HepG2 (cell line): ENCODE results near the gene CERS4. TPM values are rescaled to one million over a fixed set of nuclear protein-coding genes. Genes with fewer than 3 reads are reported as not detected.

Experiments used
- GMEB2 ChIP-seq: IDR thresholded peaks from 2 replicates; pipeline ENCODE4 v1.6.1; 2016; ENCODE audit warnings: missing biosample characterization, missing genetic modification reagents, low read depth
- MIER2 ChIP-seq: IDR thresholded peaks from 2 replicates; pipeline ENCODE4 v1.6.1; 2016; ENCODE audit warnings: missing biosample characterization, missing genetic modification reagents
- MTA3 ChIP-seq: sonication (generic); formaldehyde crosslinking; IDR thresholded peaks from 2 replicates; pipeline ENCODE4 v1.4.0; 2020; ENCODE audit warnings: missing genetic modification reagents
- SKI ChIP-seq: fragments of 450-650 bp; IDR thresholded peaks from one replicate; pipeline ENCODE4 v1.6.1; 2018; ENCODE audit warnings: mild to moderate bottlenecking; ENCODE audit not compliant: partially characterized antibody
- SP5 ChIP-seq: IDR thresholded peaks from 2 replicates; pipeline ENCODE4 v1.6.1; 2016; ENCODE audit warnings: low read depth, borderline replicate concordance
- TP53 ChIP-seq: sonication (generic); formaldehyde crosslinking; conservative IDR thresholded peaks from 2 replicates; pipeline ENCODE4 v1.4.0; 2020; ENCODE audit warnings: missing genetic modification reagents
- polyA plus RNA-seq, 8 experiments: library from polyadenylated mRNA; depleted of rRNA in 3 of 8; stranded (reverse) in 7 of 8; unstranded in 1 of 8; fragments of >200 nt; fragmentation: Illumina TruSeq in 4 of 8; extraction: Trizol in 4 of 8; gene quantifications; 2 replicates each; pipeline versions ENCODE4 v1.2.1 to v1.2.3, GENCODE V29; 2011 to 2016; ENCODE audit warnings: low read depth in 4 of 8, missing spikeins in 1 of 8, mixed read lengths in 1 of 8; ENCODE audit not compliant: insufficient read depth in 1 of 8
- total RNA-seq, 5 experiments: library from RNA; depleted of rRNA; stranded (reverse); fragments of >200 nt; fragmentation: Illumina TruSeq; extraction: Trizol; gene quantifications; 2 replicates each; pipeline ENCODE4 v1.2.3, GENCODE V29; 2016; ENCODE audit warnings: low read depth in 1 of 5
- TF ChIP-seq, protein P1 (sequence below): sonication (generic); formaldehyde crosslinking; IDR thresholded peaks from 2 replicates; pipeline ENCODE4 v1.9.0; 2021; ENCODE audit warnings: missing genetic modification reagents, borderline replicate concordance
- TF ChIP-seq, protein P2 (sequence below): sonication (generic); formaldehyde crosslinking; IDR thresholded peaks from 2 replicates; pipeline ENCODE4 v1.4.0; 2020; ENCODE audit warnings: mild to moderate bottlenecking, missing genetic modification reagents
- TF ChIP-seq, protein P3 (sequence below): sonication (generic); formaldehyde crosslinking; IDR thresholded peaks from 2 replicates; pipeline ENCODE4 v1.5.0; 2020; ENCODE audit warnings: missing genetic modification reagents, mild to moderate bottlenecking, borderline replicate concordance
- TF ChIP-seq, protein P4 (sequence below): sonication (generic); formaldehyde crosslinking; IDR thresholded peaks from 2 replicates; pipeline ENCODE4 v1.5.1; 2020; ENCODE audit warnings: missing genetic modification reagents, mild to moderate bottlenecking, borderline replicate concordance

Gene CERS4
- total and polyA plus RNA-seq, 2 of the 13 experiments (the other 11 are each of a cell fraction or from before 2014, with no cell fraction given), result 74.7 to 83.5 TPM

DNA sequence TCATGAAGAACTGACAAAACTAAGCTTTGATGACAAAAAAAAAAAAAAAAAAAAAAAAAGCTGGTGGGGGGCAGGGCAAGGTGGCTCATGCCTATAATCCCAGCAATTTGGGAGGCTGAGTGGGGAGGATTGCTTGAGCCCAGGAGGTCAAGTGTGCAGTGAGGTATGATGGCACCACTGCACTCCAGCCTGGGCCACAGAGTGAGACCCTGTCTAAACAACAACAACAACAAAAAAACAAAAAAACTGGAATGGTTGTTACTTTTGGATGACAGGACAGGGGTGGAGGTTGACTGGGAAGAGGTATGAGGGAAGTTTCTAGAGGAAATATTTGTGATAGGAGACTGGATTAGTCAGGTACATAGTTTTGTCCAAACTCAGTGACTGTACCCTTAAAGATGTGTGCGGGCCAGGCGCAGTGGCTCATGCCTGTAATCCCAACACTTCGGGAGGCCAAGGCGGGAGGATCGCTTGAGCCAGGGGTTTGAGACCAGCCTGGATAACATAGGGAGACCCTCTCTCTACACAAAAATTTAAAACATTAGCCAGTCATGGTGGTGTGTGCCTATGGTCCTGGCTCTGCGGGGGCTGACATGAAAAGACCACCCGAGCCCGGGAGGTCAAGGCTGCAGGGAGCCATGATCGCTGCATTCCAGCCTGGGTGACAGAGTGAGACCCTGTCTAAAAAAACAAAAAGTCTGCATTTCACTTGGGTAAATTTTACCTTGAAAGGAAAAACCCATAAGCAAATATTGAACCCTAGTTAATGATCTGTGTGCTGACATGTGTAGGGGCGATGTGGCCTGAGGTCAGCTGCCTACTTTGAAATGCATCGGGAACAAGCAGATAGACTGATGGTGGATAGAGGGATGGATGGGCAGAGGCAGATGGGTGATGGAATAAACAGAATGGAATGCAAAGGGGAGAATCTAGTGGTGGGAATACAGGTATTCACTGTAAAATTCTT is 37.0 kb downstream of the CERS4 start (continued):
- TF ChIP-seq, protein P1, sequence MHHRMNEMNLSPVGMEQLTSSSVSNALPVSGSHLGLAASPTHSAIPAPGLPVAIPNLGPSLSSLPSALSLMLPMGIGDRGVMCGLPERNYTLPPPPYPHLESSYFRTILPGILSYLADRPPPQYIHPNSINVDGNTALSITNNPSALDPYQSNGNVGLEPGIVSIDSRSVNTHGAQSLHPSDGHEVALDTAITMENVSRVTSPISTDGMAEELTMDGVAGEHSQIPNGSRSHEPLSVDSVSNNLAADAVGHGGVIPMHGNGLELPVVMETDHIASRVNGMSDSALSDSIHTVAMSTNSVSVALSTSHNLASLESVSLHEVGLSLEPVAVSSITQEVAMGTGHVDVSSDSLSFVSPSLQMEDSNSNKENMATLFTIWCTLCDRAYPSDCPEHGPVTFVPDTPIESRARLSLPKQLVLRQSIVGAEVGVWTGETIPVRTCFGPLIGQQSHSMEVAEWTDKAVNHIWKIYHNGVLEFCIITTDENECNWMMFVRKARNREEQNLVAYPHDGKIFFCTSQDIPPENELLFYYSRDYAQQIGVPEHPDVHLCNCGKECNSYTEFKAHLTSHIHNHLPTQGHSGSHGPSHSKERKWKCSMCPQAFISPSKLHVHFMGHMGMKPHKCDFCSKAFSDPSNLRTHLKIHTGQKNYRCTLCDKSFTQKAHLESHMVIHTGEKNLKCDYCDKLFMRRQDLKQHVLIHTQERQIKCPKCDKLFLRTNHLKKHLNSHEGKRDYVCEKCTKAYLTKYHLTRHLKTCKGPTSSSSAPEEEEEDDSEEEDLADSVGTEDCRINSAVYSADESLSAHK (CRISPR knock-in tag), result no peak
- TF ChIP-seq SKI, result peak; percentile 66
- TF ChIP-seq TP53 (CRISPR knock-in tag), result no peak
- TF ChIP-seq GMEB2, result no peak
- TF ChIP-seq, protein P2, sequence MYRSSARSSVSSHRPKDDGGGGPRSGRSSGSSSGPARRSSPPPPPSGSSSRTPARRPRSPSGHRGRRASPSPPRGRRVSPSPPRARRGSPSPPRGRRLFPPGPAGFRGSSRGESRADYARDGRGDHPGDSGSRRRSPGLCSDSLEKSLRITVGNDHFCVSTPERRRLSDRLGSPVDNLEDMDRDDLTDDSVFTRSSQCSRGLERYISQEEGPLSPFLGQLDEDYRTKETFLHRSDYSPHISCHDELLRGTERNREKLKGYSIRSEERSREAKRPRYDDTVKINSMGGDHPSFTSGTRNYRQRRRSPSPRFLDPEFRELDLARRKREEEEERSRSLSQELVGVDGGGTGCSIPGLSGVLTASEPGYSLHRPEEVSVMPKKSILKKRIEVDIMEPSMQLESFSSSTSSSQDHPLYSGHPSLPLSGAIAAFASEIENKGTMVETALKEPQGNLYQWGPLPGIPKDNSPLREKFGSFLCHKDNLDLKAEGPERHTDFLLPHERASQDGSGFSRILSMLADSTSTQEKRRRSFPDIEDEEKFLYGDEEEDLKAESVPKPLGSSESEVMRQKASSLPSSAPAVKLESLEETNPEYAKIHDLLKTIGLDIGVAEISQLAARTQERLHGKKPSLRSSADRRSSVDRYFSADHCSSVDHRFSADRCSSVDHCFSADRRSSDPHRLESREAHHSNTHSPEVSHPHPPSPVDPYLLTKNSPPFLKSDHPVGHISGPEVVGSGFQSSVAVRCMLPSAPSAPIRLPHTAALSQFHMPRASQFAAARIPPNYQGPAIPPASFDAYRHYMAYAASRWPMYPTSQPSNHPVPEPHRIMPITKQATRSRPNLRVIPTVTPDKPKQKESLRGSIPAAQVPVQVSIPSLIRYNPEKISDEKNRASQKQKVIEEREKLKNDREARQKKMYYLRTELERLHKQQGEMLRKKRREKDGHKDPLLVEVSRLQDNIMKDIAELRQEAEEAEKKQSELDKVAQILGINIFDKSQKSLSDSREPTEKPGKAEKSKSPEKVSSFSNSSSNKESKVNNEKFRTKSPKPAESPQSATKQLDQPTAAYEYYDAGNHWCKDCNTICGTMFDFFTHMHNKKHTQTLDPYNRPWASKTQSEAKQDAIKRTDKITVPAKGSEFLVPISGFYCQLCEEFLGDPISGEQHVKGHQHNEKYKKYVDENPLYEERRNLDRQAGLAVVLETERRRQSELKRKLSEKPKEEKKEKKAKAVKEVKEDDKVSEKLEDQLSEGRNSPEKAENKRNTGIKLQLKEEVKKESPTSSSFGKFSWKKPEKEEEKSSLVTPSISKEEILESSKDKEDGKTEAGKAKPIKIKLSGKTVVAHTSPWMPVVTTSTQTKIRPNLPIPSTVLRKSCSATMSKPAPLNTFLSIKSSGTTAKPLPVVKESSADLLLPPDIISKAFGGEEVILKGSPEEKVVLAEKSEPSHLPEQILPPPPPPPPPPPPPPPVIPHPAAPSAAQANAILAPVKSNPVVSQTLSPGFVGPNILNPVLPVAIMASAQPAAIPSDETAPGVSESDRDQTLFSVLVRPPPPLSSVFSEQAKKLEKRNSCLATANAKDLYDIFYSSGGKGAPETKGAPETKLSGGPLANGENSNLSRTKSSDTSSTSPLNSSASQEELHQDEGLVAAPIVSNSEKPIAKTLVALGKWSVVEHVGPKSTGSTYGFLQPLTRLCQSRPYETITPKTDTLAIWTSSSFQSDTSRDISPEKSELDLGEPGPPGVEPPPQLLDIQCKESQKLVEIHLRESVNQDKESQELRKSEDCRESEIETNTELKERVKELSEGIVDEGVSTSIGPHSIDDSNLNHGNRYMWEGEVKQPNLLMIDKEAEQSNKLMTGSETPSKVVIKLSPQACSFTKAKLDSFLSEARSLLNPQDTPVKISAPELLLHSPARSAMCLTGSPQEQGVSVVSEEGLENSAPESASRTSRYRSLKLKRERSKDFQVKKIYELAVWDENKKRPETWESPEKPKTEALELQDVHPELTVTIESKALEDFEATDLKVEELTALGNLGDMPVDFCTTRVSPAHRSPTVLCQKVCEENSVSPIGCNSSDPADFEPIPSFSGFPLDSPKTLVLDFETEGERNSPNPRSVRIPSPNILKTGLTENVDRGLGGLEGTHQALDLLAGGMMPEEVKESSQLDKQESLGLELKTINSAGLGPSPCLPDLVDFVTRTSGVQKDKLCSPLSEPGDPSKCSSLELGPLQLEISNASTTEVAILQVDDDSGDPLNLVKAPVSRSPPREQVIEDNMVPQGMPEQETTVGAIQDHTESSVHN (CRISPR knock-in tag), result no peak
- peak; percentile 83 for TF ChIP-seq SP5 (CRISPR knock-in tag)
- TF ChIP-seq, protein P3, sequence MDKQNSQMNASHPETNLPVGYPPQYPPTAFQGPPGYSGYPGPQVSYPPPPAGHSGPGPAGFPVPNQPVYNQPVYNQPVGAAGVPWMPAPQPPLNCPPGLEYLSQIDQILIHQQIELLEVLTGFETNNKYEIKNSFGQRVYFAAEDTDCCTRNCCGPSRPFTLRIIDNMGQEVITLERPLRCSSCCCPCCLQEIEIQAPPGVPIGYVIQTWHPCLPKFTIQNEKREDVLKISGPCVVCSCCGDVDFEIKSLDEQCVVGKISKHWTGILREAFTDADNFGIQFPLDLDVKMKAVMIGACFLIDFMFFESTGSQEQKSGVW (CRISPR knock-in tag), result no peak
- TF ChIP-seq MIER2, result 0 out of 2 replicates have a peak, but pooled peaks have one; percentile 9
- TF ChIP-seq, protein P4, sequence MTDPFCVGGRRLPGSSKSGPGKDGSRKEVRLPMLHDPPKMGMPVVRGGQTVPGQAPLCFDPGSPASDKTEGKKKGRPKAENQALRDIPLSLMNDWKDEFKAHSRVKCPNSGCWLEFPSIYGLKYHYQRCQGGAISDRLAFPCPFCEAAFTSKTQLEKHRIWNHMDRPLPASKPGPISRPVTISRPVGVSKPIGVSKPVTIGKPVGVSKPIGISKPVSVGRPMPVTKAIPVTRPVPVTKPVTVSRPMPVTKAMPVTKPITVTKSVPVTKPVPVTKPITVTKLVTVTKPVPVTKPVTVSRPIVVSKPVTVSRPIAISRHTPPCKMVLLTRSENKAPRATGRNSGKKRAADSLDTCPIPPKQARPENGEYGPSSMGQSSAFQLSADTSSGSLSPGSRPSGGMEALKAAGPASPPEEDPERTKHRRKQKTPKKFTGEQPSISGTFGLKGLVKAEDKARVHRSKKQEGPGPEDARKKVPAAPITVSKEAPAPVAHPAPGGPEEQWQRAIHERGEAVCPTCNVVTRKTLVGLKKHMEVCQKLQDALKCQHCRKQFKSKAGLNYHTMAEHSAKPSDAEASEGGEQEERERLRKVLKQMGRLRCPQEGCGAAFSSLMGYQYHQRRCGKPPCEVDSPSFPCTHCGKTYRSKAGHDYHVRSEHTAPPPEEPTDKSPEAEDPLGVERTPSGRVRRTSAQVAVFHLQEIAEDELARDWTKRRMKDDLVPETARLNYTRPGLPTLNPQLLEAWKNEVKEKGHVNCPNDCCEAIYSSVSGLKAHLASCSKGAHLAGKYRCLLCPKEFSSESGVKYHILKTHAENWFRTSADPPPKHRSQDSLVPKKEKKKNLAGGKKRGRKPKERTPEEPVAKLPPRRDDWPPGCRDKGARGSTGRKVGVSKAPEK (CRISPR knock-in tag), result no peak
- no peak for TF ChIP-seq MTA3 (CRISPR knock-in tag)
